BE2C (cell line): Measurements from ENCODE around the gene HLF.

Experiments
- DNase-seq: peaks from one replicate; pipeline ENCODE4 v3.0.0-alpha.2; 2020
- H3K27me3 ChIP-seq: fragments of 250-450 bp; sonication (Bioruptor Pico); 2 replicates; pipeline ENCODE4 v1.5.1; 2020; ENCODE audit warnings: mild to moderate bottlenecking
- H3K36me3 ChIP-seq: fragments of 250-450 bp; sonication (Bioruptor Pico); 2 replicates; pipeline ENCODE4 v1.5.1; 2020; ENCODE audit warnings: mild to moderate bottlenecking
- H3K4me1 ChIP-seq: fragments of 250-450 bp; sonication (Bioruptor Pico); 2 replicates; pipeline ENCODE4 v1.5.1; 2020
- H3K4me3 ChIP-seq: 2 replicates; pipeline ENCODE4 v1.5.1; 2011; ENCODE audit warnings: low read depth, low read length
- H3K9me3 ChIP-seq: fragments of 250-450 bp; sonication (Bioruptor Pico); 2 replicates; pipeline ENCODE4 v1.5.1; 2020
- CTCF ChIP-seq: IDR thresholded peaks from 2 replicates; pipeline ENCODE4 v1.5.1; 2012; ENCODE audit warnings: mild to moderate bottlenecking, low read depth, low read length

HLF gene

GRCh38 chr17:55350825-55351205 lies 86.1 kb downstream of the HLF start:
- Histone ChIP-seq H3K36me3 (no peaks in the 10 kb centered on the region), H3K4me3 (no peak overlapping the region), H3K4me1 (no peaks in the 10 kb centered on the region), H3K27me3 (no peaks in the 10 kb centered on the region), H3K9me3 (no peaks in the 10 kb centered on the region)
- no peak for DNase-seq
- TF ChIP-seq CTCF, result no peak

DNA sequence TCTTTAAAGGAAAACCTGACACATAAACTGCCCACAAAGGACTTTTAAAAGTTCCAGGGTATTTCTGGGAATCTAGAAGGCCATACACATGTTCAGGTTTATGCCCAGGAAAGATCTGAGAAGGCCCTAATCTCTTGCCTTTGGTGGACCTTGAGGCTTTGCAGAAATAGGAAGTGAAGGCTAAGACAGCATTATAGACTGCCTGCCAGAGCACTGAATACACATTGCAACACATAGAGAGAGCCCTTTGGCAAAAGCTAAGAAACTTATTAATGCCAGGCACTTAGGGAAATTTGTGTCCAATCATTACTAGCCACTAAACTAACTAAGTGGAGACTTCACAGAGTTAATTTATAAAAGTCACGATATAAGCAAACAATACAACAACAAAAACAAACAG lies 86.5 kb downstream of the HLF start:
- H3K27me3 ChIP-seq, result no peaks in the 10 kb centered on the region
- no peaks in the 10 kb centered on the region for H3K9me3 ChIP-seq
- no peaks in the 10 kb centered on the region for H3K36me3 ChIP-seq
- TF ChIP-seq CTCF, result no peak
- H3K4me3 ChIP-seq, result no peak overlapping the region
- no peaks in the 10 kb centered on the region for H3K4me1 ChIP-seq
- DNase-seq, result no peak

DNA sequence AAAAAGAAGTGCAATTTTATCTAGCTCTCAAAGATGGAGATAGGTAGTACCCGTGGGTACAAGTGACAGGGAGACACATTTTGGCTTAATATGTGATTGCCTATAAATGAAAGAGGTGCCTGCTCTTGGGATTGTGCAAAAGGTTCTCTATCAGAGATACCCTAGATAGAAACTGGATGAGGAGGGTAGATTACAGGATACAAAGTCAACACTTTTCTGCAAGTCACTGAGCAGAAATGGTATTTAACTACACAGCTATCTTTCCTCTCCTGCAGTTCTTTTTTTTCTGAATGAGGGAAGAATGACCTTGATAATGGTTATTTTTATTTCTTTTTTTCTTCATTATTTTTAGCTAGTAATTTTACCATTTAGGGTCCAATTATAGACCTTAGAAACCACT lies 89.2 kb downstream of the HLF start:
- Histone ChIP-seq H3K4me3 (no peak overlapping the region), H3K4me1 (no peaks in the 10 kb centered on the region; the same call in 1 of the 2 replicates), H3K36me3 (no peaks in the 10 kb centered on the region), H3K9me3 (no peaks in the 10 kb centered on the region), H3K27me3 (no peaks in the 10 kb centered on the region)
- no peak for DNase-seq
- TF ChIP-seq CTCF, result no peak

- Histone ChIP-seq H3K4me1 (no peaks in the 10 kb centered on the region; the same call in 1 of the 2 replicates), H3K9me3 (no peaks in the 10 kb centered on the region), H3K4me3 (no peak overlapping the region), H3K27me3 (no peaks in the 10 kb centered on the region), H3K36me3 (no peaks in the 10 kb centered on the region)
- DNase-seq, result no peak
- no peak for TF ChIP-seq CTCF
Observed at GRCh38 chr17:55354941-55355340, 90.2 kb downstream of the HLF start.

GRCh38 chr17:55356434-55357328 lies 91.9 kb downstream of the HLF start:
- H3K36me3 ChIP-seq, result no peaks in the 10 kb centered on the region
- no peak overlapping the region for H3K4me3 ChIP-seq
- no peaks in the 10 kb centered on the region; the same call in 1 of the 2 replicates for H3K4me1 ChIP-seq
- no peaks in the 10 kb centered on the region for H3K27me3 ChIP-seq
- peak; percentile 80 for DNase-seq
- TF ChIP-seq CTCF, result peak; percentile 93
- H3K9me3 ChIP-seq, result no peaks in the 10 kb centered on the region

DNA sequence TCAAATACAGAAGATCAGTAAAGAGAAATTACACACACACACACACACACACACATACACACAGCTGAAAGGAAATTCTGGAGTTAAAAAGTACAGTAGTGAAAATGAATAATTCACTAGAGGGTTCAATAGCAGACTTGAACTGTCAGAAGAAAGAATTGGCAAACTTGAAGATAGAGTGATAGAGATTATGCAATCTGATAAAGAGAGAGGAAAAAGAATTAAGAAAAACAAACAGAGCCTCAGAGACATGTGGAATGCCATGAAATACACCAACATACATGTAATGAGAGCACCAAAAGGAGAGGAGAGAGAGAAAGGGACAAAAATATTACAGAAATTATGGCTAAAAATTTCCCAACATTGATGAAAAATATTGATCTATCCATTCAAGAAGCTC lies 96.2 kb downstream of the HLF start:
- Histone ChIP-seq H3K4me3 (no peak overlapping the region), H3K27me3 (no peaks in the 10 kb centered on the region), H3K4me1 (peaks cover 7% of the 10 kb centered on the region), H3K9me3 (no peaks in the 10 kb centered on the region), H3K36me3 (no peaks in the 10 kb centered on the region)
- TF ChIP-seq CTCF, result no peak
- no peak for DNase-seq
